Measurements from ENCODE around the gene CGNL1. TPM values are rescaled to one million over a fixed set of nuclear protein-coding genes. Genes with fewer than 3 reads are reported as not detected.

CGNL1 gene
- total RNA-seq, 1 experiment from 2014 or later = 10.6 TPM

DNA sequence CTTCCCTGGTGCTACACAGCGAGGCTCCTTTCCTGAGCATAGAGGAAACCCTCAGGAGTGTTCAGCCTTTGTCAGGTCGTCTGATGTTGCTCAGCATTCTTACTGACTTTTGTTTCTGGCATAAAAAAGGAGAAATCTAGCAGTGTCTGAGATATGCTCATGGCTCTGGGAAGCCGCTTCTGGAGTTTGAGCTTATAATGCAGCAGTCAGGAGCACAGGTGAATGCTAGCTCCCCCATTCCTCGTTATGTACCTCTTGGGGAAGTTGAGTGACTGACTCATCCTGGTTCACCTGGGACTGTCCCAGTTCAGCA, 166.2 kb downstream of the CGNL1 start:
- Histone ChIP-seq H3K36me3 (replicated peaks; ENCODE audit: control insufficient read depth, insufficient read depth, low read length) (peaks cover 31% of the 10 kb centered on the region), H3K4me3 (ENCODE audit: insufficient read depth, low read depth, low read length) (no peak overlapping the region), H3K27me3 (ENCODE audit: control insufficient read depth, insufficient read depth, low read length) (no peaks in the 10 kb centered on the region)
- DNase-seq = no peak

- H3K4me3 ChIP-seq (ENCODE audit: insufficient read depth, low read depth, low read length) = no peak overlapping the region
- DNase-seq = no peak
- no peaks in the 10 kb centered on the region for H3K27me3 ChIP-seq (ENCODE audit: control insufficient read depth, insufficient read depth, low read length)
- H3K36me3 ChIP-seq (replicated peaks; ENCODE audit: control insufficient read depth, insufficient read depth, low read length) = peaks cover 33% of the 10 kb centered on the region
These were observed 168.7 kb downstream of the CGNL1 start for GRCh38 chr15:57544848-57545480.

DNA sequence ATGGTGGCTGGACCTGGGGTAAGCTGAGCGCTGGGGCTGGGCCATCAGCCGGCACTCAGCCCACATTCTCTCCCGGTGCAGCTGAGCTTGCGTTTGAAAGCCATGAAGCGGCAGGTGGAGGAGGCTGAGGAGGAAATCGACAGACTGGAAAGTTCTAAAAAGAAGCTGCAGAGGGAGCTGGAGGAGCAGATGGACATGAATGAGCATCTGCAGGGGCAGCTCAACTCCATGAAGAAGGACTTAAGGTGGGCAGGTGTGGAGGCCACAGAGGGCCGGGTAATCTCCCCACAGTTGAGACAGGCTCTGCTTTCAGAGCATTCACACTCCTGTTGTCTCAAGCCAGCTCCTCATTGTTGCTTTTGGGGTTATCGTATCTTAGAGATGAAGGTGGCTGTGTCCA, 169.7 kb downstream of the CGNL1 start:
- H3K36me3 ChIP-seq (replicated peaks; ENCODE audit: control insufficient read depth, insufficient read depth, low read length) = peaks cover 29% of the 10 kb centered on the region
- no peak overlapping the region for H3K4me3 ChIP-seq (ENCODE audit: insufficient read depth, low read depth, low read length)
- no peak for DNase-seq
- no peaks in the 10 kb centered on the region for H3K27me3 ChIP-seq (ENCODE audit: control insufficient read depth, insufficient read depth, low read length)

DNA sequence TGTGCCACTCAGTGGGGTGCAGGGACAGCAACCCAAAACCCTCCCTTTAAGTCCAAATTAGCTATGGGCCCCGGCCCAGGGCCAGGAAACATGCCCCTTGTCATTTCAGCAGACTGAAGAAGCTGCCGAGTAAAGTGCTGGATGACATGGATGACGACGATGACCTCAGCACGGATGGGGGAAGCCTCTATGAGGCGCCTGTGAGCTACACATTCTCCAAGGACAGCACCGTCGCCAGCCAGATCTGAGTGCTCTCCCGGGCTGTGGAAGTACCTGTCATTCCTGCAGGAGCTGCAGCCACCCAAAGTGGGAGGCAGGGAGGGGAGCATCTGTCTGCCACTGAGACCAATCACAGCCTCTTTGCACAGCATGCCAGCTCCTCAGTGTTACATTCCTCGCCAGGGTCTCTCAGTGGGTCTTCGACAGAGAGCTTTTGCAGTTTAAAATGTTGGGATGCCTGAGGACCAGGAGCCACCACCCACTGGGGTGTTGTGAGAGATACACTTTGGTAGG, 171.0 kb downstream of the CGNL1 start:
- no peak overlapping the region for H3K4me3 ChIP-seq (ENCODE audit: insufficient read depth, low read depth, low read length)
- no peak for DNase-seq
- no peaks in the 10 kb centered on the region for H3K27me3 ChIP-seq (ENCODE audit: control insufficient read depth, insufficient read depth, low read length)
- peaks cover 27% of the 10 kb centered on the region for H3K36me3 ChIP-seq (replicated peaks; ENCODE audit: control insufficient read depth, insufficient read depth, low read length)

GRCh38 chr15:57548351-57548750, 172.0 kb downstream of the CGNL1 start:
- no peaks in the 10 kb centered on the region for H3K27me3 ChIP-seq (ENCODE audit: control insufficient read depth, insufficient read depth, low read length)
- peaks cover 27% of the 10 kb centered on the region for H3K36me3 ChIP-seq (replicated peaks; ENCODE audit: control insufficient read depth, insufficient read depth, low read length)
- H3K4me3 ChIP-seq (ENCODE audit: insufficient read depth, low read depth, low read length) = no peak overlapping the region
- no peak for DNase-seq

- DNase-seq = no peak
- Histone ChIP-seq H3K4me3 (ENCODE audit: insufficient read depth, low read depth, low read length) (no peak overlapping the region), H3K27me3 (ENCODE audit: control insufficient read depth, insufficient read depth, low read length) (no peaks in the 10 kb centered on the region), H3K36me3 (replicated peaks; ENCODE audit: control insufficient read depth, insufficient read depth, low read length) (peaks cover 26% of the 10 kb centered on the region)
These were observed 172.5 kb downstream of the CGNL1 start for GRCh38 chr15:57548835-57549234.

DNA sequence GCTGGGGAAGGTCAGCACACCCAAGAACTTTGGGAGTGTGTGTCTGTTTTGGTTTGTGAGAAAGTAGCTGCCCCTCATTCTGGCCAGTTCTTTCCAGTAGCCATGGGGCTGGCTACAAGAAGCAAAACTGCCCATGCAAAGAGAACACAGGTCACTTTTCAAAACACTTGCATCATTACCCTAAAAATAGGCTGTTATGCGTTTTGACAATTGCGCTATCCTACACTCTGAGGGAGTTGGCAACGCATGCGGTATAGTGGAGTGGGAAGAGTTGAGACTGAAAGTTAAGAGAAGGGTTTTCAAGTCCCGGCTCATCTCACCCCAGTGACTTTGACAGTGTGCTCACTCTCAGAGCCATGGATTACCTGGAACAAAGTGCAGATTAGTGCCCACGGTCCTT, 173.6 kb downstream of the CGNL1 start:
- H3K4me3 ChIP-seq (ENCODE audit: insufficient read depth, low read depth, low read length) = no peak overlapping the region
- H3K36me3 ChIP-seq (replicated peaks; ENCODE audit: control insufficient read depth, insufficient read depth, low read length) = peaks cover 19% of the 10 kb centered on the region
- H3K27me3 ChIP-seq (ENCODE audit: control insufficient read depth, insufficient read depth, low read length) = no peaks in the 10 kb centered on the region
- no peak for DNase-seq

DNA sequence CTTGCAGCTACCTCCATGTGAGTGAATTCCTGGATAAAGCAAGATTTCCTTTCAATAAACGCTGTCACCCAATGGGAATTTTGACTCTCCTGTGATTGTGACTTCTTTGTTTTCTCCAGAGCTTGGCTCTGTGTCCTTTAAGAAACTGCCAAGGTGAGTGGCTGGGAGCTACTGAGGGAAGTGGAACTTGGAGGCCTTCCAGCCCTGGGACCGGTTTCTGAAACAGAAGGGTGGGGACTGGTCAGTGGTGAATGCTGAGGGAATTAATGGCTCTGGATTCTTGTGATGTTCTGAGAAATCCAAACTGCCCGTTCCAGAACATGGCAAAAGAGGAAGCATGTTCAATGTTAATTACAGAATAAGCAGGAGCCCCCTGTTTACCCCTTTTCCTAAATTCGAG, 174.3 kb downstream of the CGNL1 start:
- DNase-seq = no peak
- Histone ChIP-seq H3K27me3 (ENCODE audit: control insufficient read depth, insufficient read depth, low read length) (no peaks in the 10 kb centered on the region), H3K36me3 (replicated peaks; ENCODE audit: control insufficient read depth, insufficient read depth, low read length) (peaks cover 14% of the 10 kb centered on the region), H3K4me3 (ENCODE audit: insufficient read depth, low read depth, low read length) (no peak overlapping the region)

DNA sequence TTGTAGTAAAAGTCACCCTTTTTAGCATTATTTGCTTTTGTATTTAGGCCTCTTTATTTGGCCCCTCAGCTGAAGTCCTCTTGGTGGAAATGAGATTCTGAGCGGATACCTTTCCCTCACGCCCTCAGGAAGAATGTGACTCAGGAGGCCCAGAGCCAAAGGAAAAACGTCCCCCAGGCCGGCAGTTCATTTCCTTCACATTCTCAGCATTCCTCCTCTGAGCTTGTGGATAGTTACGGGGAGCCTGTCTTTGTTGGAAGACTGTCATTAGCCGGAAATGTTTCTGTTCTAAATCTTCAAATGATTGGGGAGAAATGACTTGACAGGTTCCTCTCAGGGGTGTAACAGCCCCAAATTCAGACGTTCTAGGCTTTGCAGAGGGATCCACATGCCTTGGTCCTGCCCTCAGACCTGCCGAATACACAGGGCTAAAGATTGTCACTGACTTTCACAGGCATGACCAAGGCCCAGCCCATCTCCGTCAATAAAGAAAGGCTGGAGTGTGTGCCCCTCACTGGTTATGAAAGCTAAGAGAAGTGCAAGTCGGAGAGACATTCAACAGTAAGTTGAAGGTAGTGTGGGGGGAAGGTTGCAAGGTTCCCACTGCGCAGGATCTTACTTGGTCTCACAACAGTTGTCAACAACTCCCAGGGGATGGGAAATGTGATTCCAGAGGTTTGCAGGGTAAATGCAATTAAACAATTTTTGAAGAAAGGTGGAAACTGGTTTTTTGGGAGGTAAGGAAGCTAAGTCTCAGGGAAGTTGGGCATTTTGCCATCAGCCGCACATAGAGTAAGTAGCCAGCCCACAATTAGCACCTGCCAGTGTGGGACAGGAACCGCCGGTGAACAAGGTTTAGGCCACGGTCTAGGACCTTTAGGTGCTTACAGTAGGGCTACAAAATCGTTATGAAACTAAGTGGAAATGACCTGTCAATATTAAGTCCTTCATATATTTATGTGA, 175.7 kb downstream of the CGNL1 start:
- Histone ChIP-seq H3K4me3 (ENCODE audit: insufficient read depth, low read depth, low read length) (no peak overlapping the region), H3K36me3 (replicated peaks; ENCODE audit: control insufficient read depth, insufficient read depth, low read length) (peaks cover 6% of the 10 kb centered on the region), H3K27me3 (ENCODE audit: control insufficient read depth, insufficient read depth, low read length) (no peaks in the 10 kb centered on the region)
- DNase-seq = peak; percentile 67

DNA sequence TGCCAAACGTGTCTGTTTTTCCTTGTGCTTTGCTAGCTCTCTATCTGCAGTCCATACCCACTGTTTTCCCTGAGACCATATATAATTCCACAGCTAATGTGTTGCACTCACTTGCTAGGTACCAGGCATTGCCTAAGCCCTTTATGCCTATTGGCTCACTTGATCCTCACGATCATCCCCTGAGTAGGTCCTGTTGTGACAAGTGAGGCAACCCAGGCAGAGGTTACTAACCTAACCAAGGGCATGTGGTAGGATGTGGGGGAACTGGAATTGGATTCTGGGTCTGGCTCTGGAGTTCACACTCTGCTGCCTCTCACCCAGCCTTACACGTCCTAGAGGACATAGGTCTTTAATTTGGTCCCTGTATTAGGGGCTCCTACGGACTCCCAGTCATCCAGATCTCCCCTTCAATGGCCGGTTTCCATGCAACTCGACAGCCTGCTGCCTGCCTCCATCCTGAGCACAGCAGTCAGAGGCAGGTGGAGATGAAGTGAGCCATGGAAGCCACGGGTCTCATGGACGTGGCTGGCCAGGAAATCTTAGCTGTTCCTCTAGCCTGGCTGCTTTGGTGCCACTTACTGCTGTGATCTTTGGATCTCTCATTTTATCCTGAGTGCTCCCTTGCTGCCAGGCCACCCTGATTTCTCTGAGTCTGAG, 176.5 kb downstream of the CGNL1 start:
- H3K36me3 ChIP-seq (replicated peaks; ENCODE audit: control insufficient read depth, insufficient read depth, low read length) = peaks cover 2% of the 10 kb centered on the region
- H3K27me3 ChIP-seq (ENCODE audit: control insufficient read depth, insufficient read depth, low read length) = no peaks in the 10 kb centered on the region

GRCh38 chr15:57553526-57553925, 177.2 kb downstream of the CGNL1 start:
- no peaks in the 10 kb centered on the region for H3K27me3 ChIP-seq (ENCODE audit: control insufficient read depth, insufficient read depth, low read length)
- H3K36me3 ChIP-seq (replicated peaks; ENCODE audit: control insufficient read depth, insufficient read depth, low read length) = no peaks in the 10 kb centered on the region; the same call in none of the 2 replicates
- DNase-seq = no peak
- H3K4me3 ChIP-seq (ENCODE audit: insufficient read depth, low read depth, low read length) = no peak overlapping the region

More for the DNA sequence above, 176.5 kb downstream of the CGNL1 start:
- DNase-seq = no peak
- no peak overlapping the region for H3K4me3 ChIP-seq (ENCODE audit: insufficient read depth, low read depth, low read length)

DNA sequence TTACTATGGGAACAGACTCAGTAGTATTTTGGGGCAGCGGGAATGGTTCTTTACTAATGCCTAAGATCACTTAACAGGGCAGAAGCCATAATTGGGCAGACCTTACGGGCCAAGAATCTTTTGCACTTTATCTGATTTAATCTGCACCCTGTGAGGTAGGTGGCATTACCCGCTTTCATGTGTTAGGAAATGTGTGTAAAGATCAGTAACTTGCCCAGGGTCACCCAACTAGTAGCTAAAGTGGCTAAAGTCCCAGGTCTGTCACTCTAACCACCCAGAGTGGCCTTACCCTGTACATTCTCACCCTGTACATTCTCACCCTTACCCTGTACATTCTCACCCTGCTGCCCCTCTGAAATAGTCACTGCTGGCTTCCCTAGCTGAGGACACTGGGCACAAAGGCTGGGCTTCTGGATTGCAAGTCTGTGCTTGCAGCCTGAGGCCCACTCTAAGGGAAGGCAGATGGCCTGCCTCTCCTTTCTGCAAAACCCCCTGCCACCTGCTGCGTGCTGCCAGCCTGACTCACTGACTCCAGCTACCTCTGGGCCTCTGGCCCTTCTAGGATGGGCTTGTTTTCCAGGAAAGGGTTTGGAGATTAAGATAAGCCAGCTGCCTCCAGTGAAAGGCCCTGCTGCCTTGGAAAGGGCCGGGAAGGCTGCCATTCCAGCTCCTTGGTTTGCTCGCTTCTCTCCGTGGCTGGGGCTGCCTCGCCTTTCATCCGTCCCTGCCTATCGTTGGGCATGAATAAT, 177.9 kb downstream of the CGNL1 start:
- DNase-seq = no peak
- no peaks in the 10 kb centered on the region for H3K27me3 ChIP-seq (ENCODE audit: control insufficient read depth, insufficient read depth, low read length)
- H3K4me3 ChIP-seq (ENCODE audit: insufficient read depth, low read depth, low read length) = no peak overlapping the region
- no peaks in the 10 kb centered on the region; the same call in 1 of the 2 replicates for H3K36me3 ChIP-seq (replicated peaks; ENCODE audit: control insufficient read depth, insufficient read depth, low read length)

- no peak for DNase-seq
- H3K36me3 ChIP-seq (replicated peaks; ENCODE audit: control insufficient read depth, insufficient read depth, low read length) = no peaks in the 10 kb centered on the region; the same call in 1 of the 2 replicates
- no peak overlapping the region for H3K4me3 ChIP-seq (ENCODE audit: insufficient read depth, low read depth, low read length)
These were observed 178.5 kb downstream of the CGNL1 start for GRCh38 chr15:57554812-57555179.

DNA sequence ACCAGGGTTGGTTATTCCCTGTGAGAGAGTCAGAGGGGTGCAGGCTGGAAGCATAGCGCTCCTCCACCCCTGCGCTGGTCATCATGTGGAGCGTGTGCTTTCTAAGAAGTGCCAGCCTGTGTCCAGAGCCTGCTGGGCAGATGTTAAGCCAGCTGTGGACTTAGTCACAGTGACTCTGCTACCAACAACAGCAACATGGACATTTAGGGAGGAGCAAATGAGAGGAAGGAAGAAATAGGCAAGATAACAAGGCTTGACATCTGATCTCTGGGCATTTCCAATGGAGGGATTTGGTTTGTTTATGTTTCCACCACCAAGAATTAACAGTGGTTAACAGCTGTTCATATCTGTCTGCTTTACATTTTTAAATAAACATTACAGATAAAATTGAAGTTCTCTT, 179.0 kb downstream of the CGNL1 start:
- no peak for DNase-seq

More at GRCh38 chr15:57554812-57555179, 178.5 kb downstream of the CGNL1 start:
- no peaks in the 10 kb centered on the region for H3K27me3 ChIP-seq (ENCODE audit: control insufficient read depth, insufficient read depth, low read length)

More for the DNA sequence above, 179.0 kb downstream of the CGNL1 start:
- no peaks in the 10 kb centered on the region; the same call in 1 of the 2 replicates for H3K36me3 ChIP-seq (replicated peaks; ENCODE audit: control insufficient read depth, insufficient read depth, low read length)
- no peak overlapping the region for H3K4me3 ChIP-seq (ENCODE audit: insufficient read depth, low read depth, low read length)
- no peaks in the 10 kb centered on the region for H3K27me3 ChIP-seq (ENCODE audit: control insufficient read depth, insufficient read depth, low read length)
